ENCODE results near the gene P3H2. TPM values are rescaled to one million over a fixed set of nuclear protein-coding genes. Genes with fewer than 3 reads are reported as not detected.

Gene P3H2
- polyA plus RNA-seq, 1 experiment, result 32.6 TPM

DNA sequence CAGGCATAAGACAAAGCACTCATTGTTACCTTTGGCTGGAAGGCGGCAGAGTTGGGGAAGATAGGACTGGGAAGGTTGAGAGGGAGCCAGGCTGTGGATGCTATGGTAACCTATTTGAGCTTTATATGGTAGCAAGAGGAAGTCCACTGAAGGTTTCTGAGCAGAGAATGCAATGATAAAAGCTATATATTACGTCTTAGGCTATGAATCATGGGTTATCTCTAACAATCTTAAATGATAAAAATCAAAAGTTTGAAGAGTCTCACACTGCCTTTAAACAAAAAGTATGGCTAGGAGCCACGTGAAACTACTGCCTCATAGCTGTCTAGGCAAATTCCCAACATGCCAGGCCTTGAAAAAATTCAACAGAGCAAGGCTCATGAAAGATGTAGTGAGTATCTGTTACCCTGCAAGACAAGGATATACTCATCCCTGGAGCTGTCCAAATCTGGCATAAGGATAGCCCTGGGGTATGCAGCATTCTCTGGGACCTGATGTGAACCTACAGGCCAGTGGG lies 4.1 kb downstream of the P3H2 start:
- H3K27ac ChIP-seq (ENCODE audit: low read depth, low read length), result no peak overlapping the region
- POLR2A ChIA-PET, result no interaction called here

DNA sequence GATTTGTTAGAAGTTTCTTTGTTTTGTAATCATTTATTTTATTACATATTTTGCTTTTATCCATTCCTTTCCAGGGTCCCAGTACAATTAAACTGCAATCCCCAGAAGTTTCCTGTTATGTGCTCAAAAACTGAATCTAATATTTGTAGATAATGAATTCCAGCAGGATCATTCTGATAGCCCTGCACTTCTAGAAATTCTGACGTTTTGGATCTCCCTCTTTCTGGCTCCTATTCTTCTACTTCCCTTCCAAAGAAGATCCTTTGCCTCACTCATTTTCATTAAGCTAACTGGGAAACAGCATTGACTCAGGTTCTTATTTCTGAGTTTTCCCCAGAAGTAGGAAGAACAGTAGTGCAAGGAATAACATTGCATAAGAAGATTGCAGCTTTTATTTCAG lies 9.9 kb downstream of the P3H2 start:
- Histone ChIP-seq H3K9me3 (ENCODE audit: control insufficient read depth, insufficient read depth, low read length) (no peaks in the 10 kb centered on the region; the same call in 1 of the 2 replicates), H3K27me3 (ENCODE audit: control insufficient read depth, insufficient read depth, low read length) (no peaks in the 10 kb centered on the region), H3K4me3 (ENCODE audit: low read depth, low read length) (no peak overlapping the region), H3K27ac (ENCODE audit: low read depth, low read length) (no peak overlapping the region)
- ChIA-PET CTCF (interaction anchor here (0.8 to 2.6 kb wide), 4 partner anchors 10 to 150 kb away, joined by 3 to 12 read pairs (median 4); partner anchors contain the start of gene P3H2), POLR2A (no interaction called here)
- TF ChIP-seq, protein P1, sequence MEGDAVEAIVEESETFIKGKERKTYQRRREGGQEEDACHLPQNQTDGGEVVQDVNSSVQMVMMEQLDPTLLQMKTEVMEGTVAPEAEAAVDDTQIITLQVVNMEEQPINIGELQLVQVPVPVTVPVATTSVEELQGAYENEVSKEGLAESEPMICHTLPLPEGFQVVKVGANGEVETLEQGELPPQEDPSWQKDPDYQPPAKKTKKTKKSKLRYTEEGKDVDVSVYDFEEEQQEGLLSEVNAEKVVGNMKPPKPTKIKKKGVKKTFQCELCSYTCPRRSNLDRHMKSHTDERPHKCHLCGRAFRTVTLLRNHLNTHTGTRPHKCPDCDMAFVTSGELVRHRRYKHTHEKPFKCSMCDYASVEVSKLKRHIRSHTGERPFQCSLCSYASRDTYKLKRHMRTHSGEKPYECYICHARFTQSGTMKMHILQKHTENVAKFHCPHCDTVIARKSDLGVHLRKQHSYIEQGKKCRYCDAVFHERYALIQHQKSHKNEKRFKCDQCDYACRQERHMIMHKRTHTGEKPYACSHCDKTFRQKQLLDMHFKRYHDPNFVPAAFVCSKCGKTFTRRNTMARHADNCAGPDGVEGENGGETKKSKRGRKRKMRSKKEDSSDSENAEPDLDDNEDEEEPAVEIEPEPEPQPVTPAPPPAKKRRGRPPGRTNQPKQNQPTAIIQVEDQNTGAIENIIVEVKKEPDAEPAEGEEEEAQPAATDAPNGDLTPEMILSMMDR (IDR thresholded peaks at IDR 0.05; ENCODE audit: low read depth, low read length), result no peak
- DNase-seq (ENCODE audit: low read depth, low spot score), result no peak

More for the DNA sequence above, 4.1 kb downstream of the P3H2 start:
- DNase-seq (ENCODE audit: low read depth, low spot score), result no peak
- H3K27me3 ChIP-seq (ENCODE audit: control insufficient read depth, insufficient read depth, low read length), result no peaks in the 10 kb centered on the region
- no peak overlapping the region for H3K4me3 ChIP-seq (ENCODE audit: low read depth, low read length)
- CTCF ChIA-PET, result interaction anchor here (0.8 to 0.9 kb wide), 2 partner anchors 149 to 156 kb away, joined by 3 to 4 read pairs; no protein-coding TSS in a partner anchor
- no peaks in the 10 kb centered on the region; the same call in 1 of the 2 replicates for H3K9me3 ChIP-seq (ENCODE audit: control insufficient read depth, insufficient read depth, low read length)
- TF ChIP-seq, protein P1 (IDR thresholded peaks at IDR 0.05; ENCODE audit: low read depth, low read length), result no peak

DNA sequence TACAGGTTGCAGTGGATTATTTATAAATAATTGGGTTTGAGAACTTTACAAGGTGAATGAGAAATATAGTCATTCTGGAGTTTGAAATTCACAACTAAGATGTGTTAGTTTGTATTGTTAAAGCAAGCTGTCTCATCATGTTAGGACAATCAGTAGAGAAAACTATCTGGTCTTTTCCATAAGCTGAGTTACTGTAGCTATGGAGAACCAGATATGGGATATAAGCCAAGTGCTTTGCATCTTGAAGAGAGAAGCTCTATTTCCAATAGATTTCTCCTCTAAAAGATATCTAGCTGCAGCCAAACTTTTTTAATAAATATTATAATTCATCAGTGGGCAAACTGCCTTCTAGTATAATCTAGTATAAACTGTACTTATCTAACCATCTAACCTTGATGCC lies 11.3 kb downstream of the P3H2 start:
- TF ChIP-seq, protein P1 (IDR thresholded peaks at IDR 0.05; ENCODE audit: low read depth, low read length), result no peak
- Histone ChIP-seq H3K9me3 (ENCODE audit: control insufficient read depth, insufficient read depth, low read length) (no peaks in the 10 kb centered on the region; the same call in 1 of the 2 replicates), H3K4me3 (ENCODE audit: low read depth, low read length) (no peak overlapping the region), H3K27ac (ENCODE audit: low read depth, low read length) (no peak overlapping the region), H3K27me3 (ENCODE audit: control insufficient read depth, insufficient read depth, low read length) (no peaks in the 10 kb centered on the region)
- DNase-seq (ENCODE audit: low read depth, low spot score), result no peak
- POLR2A ChIA-PET, result no interaction called here
- CTCF ChIA-PET, result interaction anchor here (0.7 to 1.6 kb wide), 5 partner anchors 11 to 152 kb away, joined by 3 to 17 read pairs (median 5); partner anchors contain the start of gene P3H2

DNA sequence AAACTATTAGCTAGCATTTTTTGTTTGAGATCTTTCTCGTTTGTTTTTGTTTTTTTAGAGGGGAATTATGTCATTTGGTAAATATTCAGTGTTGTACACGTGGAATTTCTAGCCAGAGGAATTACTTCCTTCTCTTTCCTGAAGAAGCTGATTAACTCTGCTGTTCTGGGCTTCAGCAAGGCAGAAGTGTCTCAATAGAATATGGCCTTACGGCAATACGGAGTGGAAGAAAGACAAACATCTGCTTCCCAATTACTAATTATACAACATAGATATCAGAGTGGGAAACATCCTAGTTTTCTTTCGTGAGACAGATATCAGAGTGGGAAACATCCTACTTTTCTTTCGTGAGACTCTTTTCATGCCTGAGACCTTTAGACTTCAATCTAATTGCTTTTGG lies 11.9 kb downstream of the P3H2 start:
- Histone ChIP-seq H3K9me3 (ENCODE audit: control insufficient read depth, insufficient read depth, low read length) (no peaks in the 10 kb centered on the region; the same call in 1 of the 2 replicates), H3K4me3 (ENCODE audit: low read depth, low read length) (no peak overlapping the region), H3K27ac (ENCODE audit: low read depth, low read length) (no peak overlapping the region), H3K27me3 (ENCODE audit: control insufficient read depth, insufficient read depth, low read length) (no peaks in the 10 kb centered on the region)
- CTCF ChIA-PET, result interaction anchor here (0.7 to 1.6 kb wide), 4 partner anchors 12 to 152 kb away, joined by 3 to 17 read pairs (median 4); partner anchors contain the start of gene P3H2
- DNase-seq (ENCODE audit: low read depth, low spot score), result no peak
- POLR2A ChIA-PET, result no interaction called here
- TF ChIP-seq, protein P1 (IDR thresholded peaks at IDR 0.05; ENCODE audit: low read depth, low read length), result no peak

DNA sequence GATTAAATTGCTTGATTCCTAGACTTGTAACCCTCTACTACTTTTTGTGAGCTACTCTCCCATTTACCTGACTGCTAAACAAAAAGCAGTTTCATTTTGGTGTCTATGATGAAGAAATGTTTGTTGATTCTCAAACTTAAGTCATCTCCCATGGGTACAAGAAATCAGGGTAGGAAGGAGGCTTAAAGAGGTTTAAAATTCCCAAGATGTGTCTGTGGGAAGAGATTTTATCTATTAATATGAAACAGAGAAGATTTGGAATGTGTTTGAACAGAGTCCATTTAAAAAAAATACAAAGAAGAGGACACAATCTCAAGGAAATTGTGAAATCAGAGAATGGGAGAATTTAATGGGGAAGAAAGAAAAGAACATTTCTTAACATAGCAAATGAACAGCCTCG lies 14.8 kb downstream of the P3H2 start:
- Histone ChIP-seq H3K27me3 (ENCODE audit: control insufficient read depth, insufficient read depth, low read length) (no peaks in the 10 kb centered on the region), H3K4me3 (ENCODE audit: low read depth, low read length) (no peak overlapping the region), H3K27ac (ENCODE audit: low read depth, low read length) (no peak overlapping the region), H3K9me3 (ENCODE audit: control insufficient read depth, insufficient read depth, low read length) (no peaks in the 10 kb centered on the region)
- TF ChIP-seq, protein P1 (IDR thresholded peaks at IDR 0.05; ENCODE audit: low read depth, low read length), result no peak
- ChIA-PET CTCF (interaction anchor here (0.9 to 1.0 kb wide), 2 partner anchors 15 to 138 kb away, joined by 3 to 4 read pairs; no protein-coding TSS in a partner anchor), POLR2A (no interaction called here)
- no peak for DNase-seq (ENCODE audit: low read depth, low spot score)

All from AG04450 (cell line).